Measurements from ENCODE around the gene ZNF652.

- TF ChIP-seq CTCF (IDR thresholded peaks at IDR 0.05) (no peak), POLR2A (IDR thresholded peaks at IDR 0.05) (no peak)
Measured at GRCh38 chr17:49381033-49381432, 19.0 kb upstream of the ZNF652 start.

Data from lower leg skin (tissue), 3 donors.